PC-3 (cell line): ENCODE data around the gene TSEN15. TPM values are rescaled to one million over a fixed set of nuclear protein-coding genes. Genes with fewer than 3 reads are reported as not detected.

Experiments
- ATAC-seq: fragments of 200-7000 bp; cut with Tn5 transposase; 2 replicates; pipeline ENCODE4 v1.9.1; 2020; ENCODE audit warnings: mild to moderate bottlenecking, moderate library complexity
- BruUV-seq: library from RNA; stranded (reverse); fragments of 400-500 nt; replicated peaks from 2 replicates; lab custom pipeline; 2021; lab: Mats Ljungman, UMichigan
- CTCF ChIA-PET: fragments of 300-600 bp; sonication (Branson Sonifier 250); formaldehyde crosslinking; loops from one replicate; lab custom pipeline; 2022; ENCODE audit warnings: antibody characterized with exemption; lab: Charles Lee
- POLR2A ChIA-PET: fragments of 300-600 bp; sonication (Branson Sonifier 250); formaldehyde crosslinking; loops from one replicate; lab custom pipeline; 2022; ENCODE audit warnings: antibody characterized with exemption; ENCODE audit not compliant: unreplicated experiment; lab: Charles Lee
- DNase-seq: peaks from one replicate; pipeline ENCODE4 v3.0.0-alpha.2; 2015
- H2AFZ ChIP-seq: fragments of 300-600 bp; sonication (generic); 2 replicates; pipeline ENCODE4 v1.6.0; 2016; ENCODE audit warnings: antibody characterized with exemption, low read length
- H3F3A ChIP-seq: fragments of 300-600 bp; sonication (generic); one replicate; pipeline ENCODE4 v1.6.0; 2017; ENCODE audit warnings: antibody characterized with exemption, low read length, control low read depth, mild to moderate bottlenecking; ENCODE audit not compliant: unreplicated experiment
- H3K27ac ChIP-seq: fragments of 300-600 bp; sonication (generic); 2 replicates; pipeline ENCODE4 v1.5.1; 2016; ENCODE audit warnings: mild to moderate bottlenecking, low read length
- H3K27me3 ChIP-seq: fragments of 300-600 bp; sonication (generic); 2 replicates; pipeline ENCODE4 v1.6.1; 2016; ENCODE audit warnings: low read length, mixed read lengths
- H3K36me3 ChIP-seq: fragments of 300-600 bp; sonication (generic); 2 replicates; pipeline ENCODE4 v1.6.1; 2016; ENCODE audit warnings: low read depth, mixed run types, low read length, mixed read lengths
- H3K4me1 ChIP-seq: fragments of 300-600 bp; sonication (generic); 2 replicates; pipeline ENCODE4 v1.5.1; 2016; ENCODE audit warnings: low read length; ENCODE audit not compliant: insufficient read depth
- H3K4me2 ChIP-seq: fragments of 300-600 bp; sonication (generic); 2 replicates; pipeline ENCODE4 v1.6.0; 2016; ENCODE audit warnings: low read length
- H3K4me3 ChIP-seq: fragments of 300-600 bp; sonication (generic); 2 replicates; pipeline ENCODE4 v1.5.1; 2016; ENCODE audit warnings: mild to moderate bottlenecking, low read length, mixed read lengths
- H3K79me2 ChIP-seq: fragments of 300-600 bp; sonication (generic); 2 replicates; pipeline ENCODE4 v1.6.1; 2017; ENCODE audit warnings: low read length, mixed read lengths
- H3K9ac ChIP-seq: fragments of 300-600 bp; sonication (generic); 2 replicates; pipeline ENCODE4 v1.6.0; 2016; ENCODE audit warnings: mild to moderate bottlenecking, low read length
- H3K9me2 ChIP-seq: fragments of 300-600 bp; sonication (generic); replicated peaks from 2 replicates; pipeline ENCODE4 v1.6.1; 2016; ENCODE audit warnings: mixed run types, low read length, mixed read lengths
- H3K9me3 ChIP-seq: fragments of 300-600 bp; sonication (generic); 2 replicates; pipeline ENCODE4 v1.6.1; 2016; ENCODE audit warnings: low read length, mixed read lengths
- H4K20me1 ChIP-seq: fragments of 300-600 bp; sonication (generic); 2 replicates; pipeline ENCODE4 v1.6.1; 2016; ENCODE audit warnings: low read length, mixed read lengths
- CTCF ChIP-seq: fragments of 300-600 bp; sonication (generic); conservative IDR thresholded peaks from 2 replicates; pipeline ENCODE4 v1.5.1; 2017; ENCODE audit warnings: antibody characterized with exemption, low read depth, mild to moderate bottlenecking, low read length
- EZH2 ChIP-seq: fragments of 300-600 bp; sonication (generic); IDR thresholded peaks from one replicate; pipeline ENCODE4 v1.6.1; 2017; ENCODE audit warnings: antibody characterized with exemption, mild to moderate bottlenecking, low read length; ENCODE audit not compliant: unreplicated experiment
- EZH2phosphoT487 ChIP-seq: fragments of 300-600 bp; sonication (generic); IDR thresholded peaks from 2 replicates; pipeline ENCODE4 v1.6.1; 2018; ENCODE audit warnings: mild to moderate bottlenecking, antibody characterized with exemption, low read length, borderline replicate concordance
- intact Hi-C: fragments of 100-400 bp; cut with micrococcal nuclease; formaldehyde crosslinking; loops from 2 replicates; pipeline ENCODE4 v1.9.0; 2023
- total RNA-seq: library from RNA; depleted of rRNA; stranded (reverse); fragments of >200 nt; gene quantifications from 2 replicates; pipeline ENCODE4 v1.2.3, GENCODE V29; 2014

The TSEN15 gene
- total RNA-seq, 1 experiment from 2014 or later = 29.7 TPM

GRCh38 chr1:184112176-184112948 is 60.8 kb downstream of the TSEN15 start:
- Histone ChIP-seq H4K20me1 (no peaks in the 10 kb centered on the region), H3K79me2 (no peaks in the 10 kb centered on the region), H3K36me3 (no peaks in the 10 kb centered on the region), H3K4me3 (no peak overlapping the region), H3K9me2 (no peaks in the 10 kb centered on the region), H3K4me2 (no peak overlapping the region), H3K27ac (no peak overlapping the region), H3F3A (no peaks in the 10 kb centered on the region), H2AFZ (no peak overlapping the region), H3K9ac (no peak overlapping the region), H3K27me3 (no peaks in the 10 kb centered on the region), H3K9me3 (no peaks in the 10 kb centered on the region), H3K4me1 (no peaks in the 10 kb centered on the region)
- no TSS peak for BruUV-seq
- intact Hi-C loops = no loop called here
- ChIA-PET POLR2A (no interaction called here), CTCF (no interaction called here)
- TF ChIP-seq EZH2 (no peak), EZH2phosphoT487 (no peak), CTCF (no peak)
- DNase-seq (peak; percentile 2), ATAC-seq (no peak)

- Histone ChIP-seq H3K79me2 (no peaks in the 10 kb centered on the region), H3K27me3 (no peaks in the 10 kb centered on the region), H2AFZ (no peak overlapping the region), H3F3A (no peaks in the 10 kb centered on the region), H3K36me3 (no peaks in the 10 kb centered on the region), H3K9ac (no peak overlapping the region), H3K4me1 (no peaks in the 10 kb centered on the region), H3K9me3 (no peaks in the 10 kb centered on the region), H3K4me2 (no peak overlapping the region), H3K9me2 (no peaks in the 10 kb centered on the region), H4K20me1 (no peaks in the 10 kb centered on the region), H3K27ac (no peak overlapping the region), H3K4me3 (no peak overlapping the region)
- TF ChIP-seq EZH2 (no peak), EZH2phosphoT487 (no peak), CTCF (no peak)
- ATAC-seq (no peak), DNase-seq (no peak)
- intact Hi-C loops = no loop called here
- POLR2A ChIA-PET = no interaction called here
- BruUV-seq = no TSS peak
- CTCF ChIA-PET = no interaction called here
Measured at GRCh38 chr1:184113251-184113650, 61.7 kb downstream of the TSEN15 start.

- POLR2A ChIA-PET = no interaction called here
- Histone ChIP-seq H3K4me2 (no peak overlapping the region), H3K9ac (no peak overlapping the region), H3K9me2 (no peaks in the 10 kb centered on the region), H4K20me1 (no peaks in the 10 kb centered on the region), H3K36me3 (no peaks in the 10 kb centered on the region), H3K4me1 (no peaks in the 10 kb centered on the region), H3K9me3 (no peaks in the 10 kb centered on the region), H3K27me3 (no peaks in the 10 kb centered on the region), H2AFZ (no peak overlapping the region), H3F3A (no peaks in the 10 kb centered on the region), H3K4me3 (no peak overlapping the region), H3K79me2 (no peaks in the 10 kb centered on the region), H3K27ac (no peak overlapping the region)
- TF ChIP-seq EZH2phosphoT487 (no peak), CTCF (no peak), EZH2 (no peak)
- no TSS peak for BruUV-seq
- no peak for ATAC-seq
- DNase-seq = no peak
- CTCF ChIA-PET = no interaction called here
- intact Hi-C loops = no loop called here
Measured at GRCh38 chr1:184114818-184115398, 63.4 kb downstream of the TSEN15 start.
